NCI-H748 (cell line): ENCODE measurements around the gene GREM2.

Experiments used
- DNase-seq: peaks from one replicate; lab custom pipeline; 2025; ENCODE audit not compliant: unreplicated experiment; lab: John Stamatoyannopoulos, UW

Gene GREM2

DNA sequence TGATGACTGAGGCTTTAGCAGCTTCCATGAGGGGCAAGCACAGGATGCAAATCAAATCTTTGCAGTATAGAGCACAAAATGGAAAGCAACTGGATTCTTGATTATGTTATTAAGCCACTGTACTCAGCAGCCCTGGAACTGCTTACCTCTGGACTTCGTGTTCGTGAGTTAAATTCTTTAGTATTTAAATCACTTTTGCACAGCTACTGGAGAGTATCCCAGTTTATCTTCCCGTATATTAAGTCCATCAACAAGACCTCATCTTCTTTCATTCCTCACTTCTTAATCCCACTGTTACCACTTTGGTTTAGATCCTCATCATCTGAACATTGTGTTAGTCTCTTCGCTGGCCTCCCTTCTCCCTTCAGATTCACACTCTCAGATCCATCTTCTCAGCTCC, 108.9 kb downstream of the GREM2 start:
- no peak for DNase-seq

DNA sequence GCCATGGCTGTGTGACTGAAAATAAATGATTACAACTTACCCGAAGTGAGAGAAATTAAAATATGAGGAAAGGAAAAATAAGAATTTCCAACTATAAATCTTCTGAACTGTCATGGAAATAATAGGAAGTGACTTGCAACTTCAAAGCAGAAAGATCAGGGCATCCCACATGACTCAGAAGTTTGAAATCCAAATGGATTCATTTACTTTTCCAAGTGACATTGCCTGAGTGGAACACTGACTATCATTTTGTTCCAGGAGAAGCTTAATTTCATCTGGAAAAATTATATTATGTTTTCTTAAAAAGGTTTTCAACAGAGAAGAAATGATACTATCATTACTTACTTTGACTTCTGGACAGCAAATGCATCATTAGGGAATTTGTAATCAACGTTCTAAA, 110.8 kb downstream of the GREM2 start:
- no peak for DNase-seq

DNA sequence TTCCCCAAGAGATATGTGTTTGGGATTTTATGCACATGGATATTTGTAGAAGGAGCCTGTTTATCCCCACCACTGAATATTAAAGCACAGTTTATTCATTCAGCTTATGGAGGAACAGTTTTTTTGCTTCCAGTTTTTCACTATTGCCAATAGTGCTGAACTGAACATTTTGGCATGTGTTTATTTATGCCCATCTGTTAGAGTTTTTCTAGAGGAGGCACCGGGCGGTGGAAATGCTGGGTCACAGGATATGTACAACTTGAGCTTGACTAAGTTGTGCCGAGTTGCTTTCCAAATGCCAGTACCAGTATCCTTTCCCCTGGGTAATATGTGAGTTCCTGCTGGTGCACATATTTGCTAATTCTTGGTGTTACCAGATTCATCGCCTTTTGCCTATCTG, 111.3 kb downstream of the GREM2 start:
- DNase-seq = no peak

DNA sequence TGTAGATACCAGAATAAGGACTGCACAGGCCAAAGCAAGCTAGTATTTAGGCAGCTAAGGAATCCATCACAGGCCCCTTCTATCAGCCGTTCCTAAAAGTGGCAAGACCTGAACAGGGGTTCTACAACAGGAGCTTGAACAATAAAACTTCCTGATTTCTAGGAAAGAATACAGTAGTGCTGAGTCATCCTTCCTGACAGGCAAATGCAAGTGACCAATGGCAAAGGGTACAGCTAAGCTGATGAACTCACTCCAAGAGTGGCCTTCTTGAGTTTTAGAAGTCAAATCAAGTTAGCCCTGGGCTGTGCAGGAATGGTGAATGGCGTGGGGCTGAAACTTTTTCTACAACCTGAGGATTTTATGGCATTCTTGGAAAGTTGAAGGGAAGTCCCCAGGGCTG, 112.9 kb downstream of the GREM2 start:
- no peak for DNase-seq

DNA sequence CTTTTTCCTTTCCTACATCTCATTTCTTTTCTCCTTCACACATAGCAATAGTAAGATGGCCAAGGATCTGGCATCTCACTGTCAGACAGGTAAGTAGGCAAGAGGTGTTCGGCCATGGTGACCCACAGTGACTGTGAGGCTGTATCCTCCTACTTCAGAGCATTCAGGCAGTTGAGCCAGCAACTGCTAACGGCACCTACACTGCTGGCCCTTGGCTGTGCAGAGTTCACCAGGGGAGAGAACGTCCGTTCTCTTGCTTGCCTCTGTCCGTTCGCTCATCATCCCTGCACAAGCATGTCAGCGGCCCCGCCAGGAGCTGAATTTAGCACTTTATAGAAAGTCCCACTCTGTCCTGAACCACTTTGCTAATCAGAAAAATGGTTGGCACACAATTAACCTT, 113.6 kb downstream of the GREM2 start:
- DNase-seq = no peak

DNA sequence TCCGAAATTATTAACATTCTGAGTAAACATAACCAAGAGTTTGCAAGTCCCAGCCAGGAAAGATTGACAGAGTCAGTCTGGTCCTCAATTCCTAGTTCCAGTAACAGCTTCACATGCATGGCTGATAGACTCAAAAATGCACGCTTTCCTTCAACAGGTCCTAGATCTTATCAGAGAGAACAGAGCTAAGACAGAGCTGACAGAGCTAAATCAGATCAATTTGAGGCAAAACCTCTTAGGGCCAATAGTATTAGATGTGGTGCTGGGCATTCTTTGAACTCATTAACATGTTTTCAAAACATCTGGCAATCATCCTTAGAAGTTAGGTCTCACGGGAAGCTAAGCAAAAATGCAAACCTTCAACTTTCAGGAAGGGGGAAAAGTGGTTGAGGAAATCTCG, 114.0 kb downstream of the GREM2 start:
- no peak for DNase-seq

DNA sequence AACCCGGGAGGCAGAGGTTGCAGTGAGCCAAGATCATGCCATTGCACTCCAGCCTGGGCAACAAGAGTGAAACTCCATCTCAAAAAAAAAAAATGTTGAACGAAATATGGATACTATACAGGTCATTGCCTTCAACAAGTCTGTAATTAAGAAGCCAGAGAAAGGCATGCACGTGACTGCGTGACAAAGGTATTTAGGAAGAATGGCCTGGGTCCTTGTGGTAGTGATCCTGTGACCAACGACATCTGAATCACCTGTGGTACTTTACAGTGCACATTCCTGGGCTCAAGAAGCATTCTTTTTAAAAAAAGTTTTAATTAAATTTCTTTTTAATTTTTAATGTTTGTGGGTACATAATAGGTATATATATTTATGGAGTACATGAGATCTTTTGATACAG, 115.0 kb downstream of the GREM2 start:
- DNase-seq = no peak

DNA sequence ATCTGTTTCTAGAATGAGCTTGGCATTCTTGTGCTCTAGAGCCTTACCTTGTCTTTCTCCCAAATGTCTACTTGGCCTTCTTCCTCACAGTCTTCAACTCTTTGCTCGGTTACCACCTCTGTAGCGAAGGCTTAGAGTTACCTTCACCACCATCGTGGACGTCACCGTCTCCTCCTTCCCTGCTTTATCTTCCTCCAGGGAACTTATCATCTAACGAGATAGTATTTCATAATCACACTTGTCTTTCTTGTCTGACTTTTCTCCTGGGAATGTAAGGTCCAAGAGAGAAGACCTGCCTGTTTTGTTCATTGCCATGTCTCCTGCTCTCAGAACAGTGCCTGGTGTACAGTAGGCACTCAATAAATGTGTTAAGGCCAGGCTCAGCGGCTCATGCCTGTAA, 115.6 kb downstream of the GREM2 start:
- DNase-seq = no peak

DNA sequence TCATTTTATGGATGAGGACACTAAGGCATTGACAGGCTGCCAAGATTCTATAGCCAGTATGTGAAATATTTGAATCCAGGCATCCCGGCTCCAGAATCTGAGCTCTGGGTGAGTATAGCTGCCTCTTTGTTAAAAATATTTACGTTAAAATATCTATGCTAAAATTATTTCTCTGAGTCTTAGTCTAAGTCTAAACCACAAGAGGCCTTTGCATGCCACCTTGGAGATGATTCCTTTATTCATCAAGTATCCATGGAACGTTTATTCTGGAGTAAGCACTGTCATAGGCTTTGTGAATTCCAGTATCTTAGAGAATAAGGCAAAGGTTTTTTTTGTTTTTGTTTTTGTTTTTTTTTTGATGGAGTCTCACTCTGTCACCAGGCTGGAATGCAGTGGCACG, 116.4 kb downstream of the GREM2 start:
- no peak for DNase-seq

DNA sequence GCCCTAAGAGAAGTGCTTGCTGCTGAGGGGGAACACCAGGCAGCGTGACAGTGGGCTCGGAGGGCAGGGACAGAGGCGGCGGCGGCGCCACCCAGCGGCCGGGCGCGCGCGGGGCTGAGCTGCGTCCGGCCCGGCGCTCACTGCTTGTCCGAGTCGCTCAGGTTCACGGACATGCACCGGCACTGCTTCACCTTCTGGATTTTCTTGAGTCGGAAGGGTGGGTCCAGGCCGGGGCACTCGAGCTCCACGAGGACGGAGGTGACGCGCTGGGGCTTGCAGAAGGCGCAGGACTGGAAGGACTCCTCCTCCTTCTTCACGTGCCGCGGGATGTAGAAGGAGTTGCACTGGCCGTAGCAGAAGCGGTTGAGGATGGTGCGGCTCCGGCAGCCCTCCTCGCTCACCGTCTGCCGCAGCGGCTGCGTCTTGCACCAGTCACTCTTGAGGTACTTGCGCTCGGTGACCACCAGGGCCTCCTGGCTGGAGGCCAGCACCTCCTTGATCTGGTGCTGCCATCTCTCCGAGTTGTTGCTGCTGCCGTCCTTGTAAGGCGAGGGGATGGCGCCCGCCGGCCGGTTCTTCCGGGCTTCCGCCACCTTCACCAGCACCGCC, 119.0 kb downstream of the GREM2 start:
- DNase-seq = no peak

DNA sequence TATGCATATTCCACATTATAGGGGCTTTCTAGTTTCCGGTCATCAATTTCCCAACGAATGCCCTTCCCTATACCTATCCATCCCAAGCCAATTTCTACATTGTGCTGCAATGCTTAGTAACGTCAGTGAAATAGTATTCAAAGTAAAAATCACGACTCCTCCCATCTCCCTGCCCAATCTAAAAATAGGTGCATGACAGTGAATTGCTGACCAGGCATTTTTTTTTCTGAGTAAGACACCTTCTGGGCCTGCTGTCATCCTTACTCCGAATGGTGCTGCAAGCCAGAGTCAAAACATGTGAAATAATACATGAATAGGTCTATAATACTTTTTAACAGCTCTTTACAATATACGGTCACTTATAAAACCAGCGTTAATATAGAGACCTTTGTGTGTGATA, 120.2 kb downstream of the GREM2 start:
- DNase-seq = no peak

DNA sequence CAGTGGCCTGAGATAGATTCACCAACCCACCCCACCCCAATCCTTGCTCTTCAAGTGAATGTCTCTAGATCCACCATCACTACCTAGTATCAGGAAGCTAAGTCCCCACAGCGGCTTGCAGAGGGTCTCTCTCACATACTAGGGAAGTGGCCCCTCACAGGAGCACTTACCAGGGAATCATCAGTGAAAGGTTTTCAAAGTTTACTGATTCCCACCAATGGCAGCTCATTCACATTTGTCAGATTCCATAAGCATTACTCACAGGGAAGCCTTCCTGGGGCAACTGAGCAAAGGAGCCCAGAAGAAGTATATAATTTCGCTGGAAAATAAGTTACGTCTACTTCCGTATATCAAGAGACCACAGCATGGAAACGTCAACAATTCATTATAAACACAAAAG, 120.8 kb downstream of the GREM2 start:
- no peak for DNase-seq

DNA sequence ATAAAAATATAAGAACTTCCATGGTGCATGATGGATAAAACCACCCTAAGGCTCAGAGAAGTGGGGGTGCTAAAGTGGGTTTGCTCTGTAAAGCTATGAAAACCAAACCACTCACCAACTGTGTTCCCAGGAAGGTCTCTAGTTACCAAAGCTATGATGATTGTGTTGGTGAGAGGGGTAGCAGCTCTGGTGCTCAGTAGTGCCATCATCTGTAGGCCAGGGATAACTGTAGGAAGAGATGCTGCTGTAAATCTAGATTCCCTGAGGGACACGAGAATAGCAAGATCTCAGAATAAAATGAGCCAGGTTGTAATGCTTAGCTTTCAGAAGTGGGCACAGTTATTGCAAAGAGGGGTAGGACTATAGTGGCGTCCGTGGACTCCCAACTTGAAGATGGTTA, 124.5 kb downstream of the GREM2 start:
- DNase-seq = no peak

DNA sequence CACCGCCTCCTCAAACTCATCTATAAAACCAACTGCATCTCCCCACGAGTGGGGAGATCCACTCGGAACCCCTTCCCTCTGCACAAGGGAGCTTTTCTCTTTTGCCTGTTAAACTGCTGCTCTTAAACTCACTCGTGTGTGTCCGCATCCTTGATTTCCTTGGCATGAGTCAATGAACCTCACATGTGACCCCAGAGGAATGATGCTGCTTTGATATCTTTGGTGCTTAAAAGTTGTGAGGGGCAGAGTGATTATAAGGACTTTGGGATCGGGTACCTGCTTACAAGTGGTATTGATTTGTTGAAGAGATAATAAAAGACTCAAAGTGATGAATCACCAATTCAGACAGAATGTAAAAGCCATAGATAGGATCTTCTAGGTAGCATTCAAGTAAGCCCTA, 125.3 kb downstream of the GREM2 start:
- no peak for DNase-seq

DNA sequence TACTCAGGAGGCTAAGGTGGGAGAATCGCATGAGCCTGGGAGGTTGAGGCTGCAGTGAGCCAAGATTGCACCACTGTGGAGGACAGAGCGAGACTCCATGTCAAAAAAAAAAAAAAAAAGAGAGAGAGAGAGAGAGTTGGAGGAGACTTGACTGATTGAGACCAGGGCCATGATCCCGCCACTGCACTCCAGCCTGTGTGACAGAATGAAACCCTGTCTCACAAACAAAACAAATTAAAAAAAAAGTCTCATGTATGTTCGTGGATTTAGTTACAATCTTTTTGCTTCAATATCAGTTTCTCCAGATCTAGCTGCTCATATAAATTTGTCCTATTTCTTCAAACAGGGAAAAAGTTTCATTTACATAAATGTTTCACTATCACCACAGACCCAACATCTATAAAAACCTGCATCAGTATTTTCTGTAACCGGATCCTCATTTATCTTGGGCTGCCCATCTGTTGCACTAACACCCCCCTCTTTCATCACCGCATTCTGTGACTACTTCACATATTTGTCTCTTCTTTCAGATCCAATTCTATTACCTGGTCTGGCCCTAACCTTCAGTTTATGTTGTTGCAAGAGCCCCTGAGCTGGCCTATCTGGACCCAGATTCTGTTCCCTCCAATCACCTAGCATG, 127.0 kb downstream of the GREM2 start:
- DNase-seq = no peak

DNA sequence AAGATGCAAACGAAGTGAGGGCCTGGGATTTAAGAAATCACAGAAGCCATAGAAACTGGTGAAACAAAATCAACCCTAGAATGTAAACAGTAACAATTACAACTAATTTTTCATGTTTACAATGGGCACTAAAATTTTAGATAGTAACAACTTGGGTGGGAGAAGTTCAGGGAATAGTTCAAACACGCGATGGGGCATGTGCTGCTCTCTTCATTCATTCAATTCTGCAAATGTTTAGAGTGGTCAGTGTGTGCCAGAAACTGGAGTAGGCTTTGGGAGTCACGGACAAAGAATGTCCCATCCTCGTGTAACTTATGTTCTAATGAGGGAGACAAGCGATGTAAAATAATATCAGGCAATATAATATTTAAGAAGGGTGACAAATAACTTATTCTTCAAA, 133.4 kb downstream of the GREM2 start:
- DNase-seq = no peak

DNA sequence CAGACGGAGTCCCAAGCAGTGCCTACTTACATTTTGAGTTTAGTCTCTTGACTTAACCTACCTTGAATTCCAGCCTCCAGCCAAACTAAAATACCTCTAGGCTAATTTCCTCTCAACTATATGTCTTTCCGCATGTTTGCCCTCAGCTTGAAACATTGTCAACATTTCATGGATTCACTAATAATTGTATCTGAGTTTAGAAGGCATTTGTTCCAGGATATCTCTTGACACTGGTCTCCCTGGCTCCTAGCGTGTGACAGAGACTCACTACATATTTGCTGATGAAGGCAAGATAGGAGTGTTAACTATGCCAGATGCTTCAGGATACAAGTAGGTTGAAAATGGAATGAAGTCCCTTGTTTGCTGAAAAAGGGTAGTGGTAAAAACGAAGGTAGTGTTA, 136.1 kb downstream of the GREM2 start:
- DNase-seq = no peak

DNA sequence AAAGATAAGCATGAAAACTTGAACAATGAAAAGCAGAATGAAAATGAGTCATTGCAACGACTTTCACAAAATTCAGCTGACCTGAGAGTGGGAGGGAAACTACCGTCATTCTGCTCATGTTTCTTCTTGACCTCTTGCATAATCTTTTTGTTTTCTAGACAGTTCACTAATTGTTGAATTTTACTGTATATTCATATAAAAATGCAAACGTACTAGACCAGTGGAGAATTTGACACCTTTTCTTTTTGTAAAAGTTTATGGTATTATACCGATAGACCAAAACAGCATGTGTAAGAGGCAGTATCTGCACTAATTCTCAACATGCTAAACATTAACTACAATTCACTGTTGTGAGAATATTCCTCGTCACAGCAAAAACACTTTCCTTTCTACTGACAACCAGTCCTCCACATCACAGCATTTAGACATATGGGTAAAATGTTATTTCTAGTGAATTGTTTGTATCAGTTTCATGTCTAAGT, 137.8 kb downstream of the GREM2 start:
- no peak for DNase-seq

DNA sequence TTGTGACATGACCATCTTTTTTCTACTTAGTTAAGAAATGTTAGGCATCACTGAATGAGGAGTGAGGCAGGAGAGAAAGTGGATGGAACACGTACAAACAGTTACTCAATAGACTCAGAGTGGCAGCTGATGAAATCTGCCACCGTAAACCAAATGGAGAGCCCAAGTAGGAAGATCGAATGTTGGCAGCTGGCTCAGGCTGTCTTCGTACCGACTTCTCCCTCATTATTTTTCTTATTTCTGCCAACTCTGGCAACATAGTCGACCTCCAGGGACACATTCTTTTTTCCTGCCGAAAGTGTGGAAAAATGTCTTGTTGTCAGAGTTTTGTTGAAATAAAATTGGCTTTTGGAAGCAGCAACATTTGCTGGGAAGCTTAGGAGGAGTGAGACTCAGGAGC, 143.3 kb downstream of the GREM2 start:
- DNase-seq = no peak

DNA sequence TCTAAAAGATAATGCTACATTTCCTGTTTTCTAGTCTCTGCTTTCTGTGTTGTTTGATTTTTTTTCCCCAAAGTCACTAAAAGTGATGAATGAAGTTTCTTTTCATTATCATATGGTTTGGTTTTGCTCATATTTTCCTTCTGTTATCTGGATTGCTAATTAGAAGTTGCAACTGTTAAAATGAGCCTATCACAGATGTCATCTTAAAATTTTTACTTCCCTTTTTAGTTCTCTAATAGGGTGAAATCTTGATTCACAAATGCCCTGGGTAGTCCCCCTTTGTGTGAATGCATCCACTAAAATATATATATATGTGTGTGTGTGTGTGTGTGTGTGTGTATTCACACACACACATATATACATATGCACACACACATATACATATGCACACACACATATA, 144.1 kb downstream of the GREM2 start:
- no peak for DNase-seq

DNA sequence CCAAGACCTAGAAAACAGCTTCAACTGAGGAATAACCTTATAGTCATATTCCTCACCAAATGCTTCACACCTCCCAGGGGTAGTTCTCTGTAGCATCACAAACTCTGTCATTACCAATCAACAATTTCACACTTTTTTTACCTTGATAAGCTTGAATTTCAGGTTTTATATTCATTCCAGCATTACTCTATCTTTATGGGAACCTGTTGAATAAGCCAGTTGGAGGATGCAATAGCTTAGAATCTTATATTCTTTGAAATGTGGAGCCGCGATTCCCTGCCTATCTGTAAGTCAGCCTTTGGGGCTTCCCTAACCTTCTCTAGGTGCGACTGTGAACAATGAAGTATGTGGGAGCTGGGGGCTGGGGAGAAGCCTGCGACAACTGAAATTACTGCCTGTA, 145.4 kb downstream of the GREM2 start:
- no peak for DNase-seq

DNA sequence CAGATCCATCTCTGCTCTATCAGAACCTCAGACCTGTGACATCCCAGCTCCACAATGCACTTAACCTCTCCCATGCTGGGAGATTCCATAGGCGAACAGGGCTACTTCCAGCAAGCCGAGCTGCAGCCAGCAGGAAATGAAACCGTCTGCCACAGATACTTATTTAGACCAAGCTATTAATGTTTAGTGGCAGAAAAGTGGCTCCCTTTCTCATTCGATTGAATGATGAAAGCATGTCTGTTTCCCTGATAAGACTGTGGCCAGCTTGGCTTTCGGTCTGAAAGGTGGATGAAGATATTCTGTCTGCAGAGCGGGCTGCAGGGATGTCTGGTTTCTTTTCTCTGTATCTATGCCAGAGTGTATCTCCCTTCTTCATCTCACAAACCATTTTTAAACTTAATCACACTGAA, 146.4 kb downstream of the GREM2 start:
- no peak for DNase-seq

DNA sequence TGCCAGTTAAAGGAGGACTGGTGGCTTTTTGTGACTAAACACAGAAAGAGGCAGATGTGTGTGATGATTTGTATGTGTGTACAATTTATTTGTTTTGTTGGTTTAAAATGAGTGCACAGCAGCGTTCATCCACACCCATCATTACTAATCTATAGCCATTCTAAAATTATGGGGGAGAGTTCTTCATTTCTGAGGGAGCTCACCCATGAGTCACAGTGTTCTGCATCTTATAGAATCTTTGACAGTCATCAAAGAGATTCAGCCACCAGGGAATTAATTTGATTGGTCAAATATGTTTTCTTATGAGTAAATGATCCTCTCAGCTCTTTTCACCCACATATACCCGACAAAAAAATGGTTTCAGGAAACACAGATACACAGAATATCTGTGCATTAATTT, 147.9 kb downstream of the GREM2 start:
- DNase-seq = no peak
